ENCODE results near the gene PRAC1. TPM values are rescaled to one million over a fixed set of nuclear protein-coding genes. Genes with fewer than 3 reads are reported as not detected.

PRAC1 gene
- total and polyA plus RNA-seq, 12 donors: not detected

GRCh38 chr17:48676963-48677558 is 45.3 kb downstream of the PRAC1 start:
- 75 to 76% methylated on average over 6 of the region's 6 CpGs for WGBS, 2 donors
- H3K4me3 ChIP-seq: no peak overlapping the region
- intact Hi-C loops (cut with DNase I): loop anchor here (2.0 to 10.0 kb wide), 7 partner anchors 114 to 368 kb away; no protein-coding TSS in a partner anchor
- H3K27me3 ChIP-seq: peaks cover 4 to 97% (median 80%) of the 10 kb centered on the region in 7 donors
- no peaks in the 10 kb centered on the region for H3K36me3 ChIP-seq
- peaks cover 0 to 8% (median 6%) of the 10 kb centered on the region in 9 donors for H3K4me1 ChIP-seq
- no peaks in the 10 kb centered on the region for H3K9me3 ChIP-seq
- H3K27ac ChIP-seq: no peak overlapping the region
- no peak for DNase-seq
- no peak for ATAC-seq
- TF ChIP-seq CTCF (IDR thresholded peaks at IDR 0.05): no peak

GRCh38 chr17:48672340-48672739 is 50.0 kb downstream of the PRAC1 start:
- peaks cover 0 to 13% (median 5%) of the 10 kb centered on the region in 9 donors for H3K4me1 ChIP-seq
- intact Hi-C loops (cut with DNase I): loop anchor here (5.0 to 10.0 kb wide), 6 partner anchors 120 to 372 kb away; no protein-coding TSS in a partner anchor
- no peak overlapping the region for H3K27ac ChIP-seq
- no peaks in the 10 kb centered on the region for H3K9me3 ChIP-seq
- DNase-seq (no peak), ATAC-seq (no peak)
- H3K4me3 ChIP-seq: peak overlapping the region in 1 of 10 donors; percentile 42
- H3K27me3 ChIP-seq: peaks cover 0 to 92% (median 74%) of the 10 kb centered on the region in 7 donors
- 45 to 49% methylated on average over 2 of the region's 2 CpGs for WGBS, 2 donors
- no peak for TF ChIP-seq CTCF (IDR thresholded peaks at IDR 0.05)
- H3K36me3 ChIP-seq: no peaks in the 10 kb centered on the region

Small RNA genes within 50 kb of the gene (microRNA-seq; reads per million reads assigned to microRNA genes)
- gene MIR3185: 0 reads per million in 2 donors

Other genes with a start within 250 kb of the PRAC1 start
- not detected for gene HOXB1, start 191.5 kb downstream of the PRAC1 start, total RNA-seq
- not detected for gene HOXB1, start 191.5 kb downstream of the PRAC1 start, polyA plus RNA-seq
- 1 to 10 TPM in 8 of 10 donors, under 1 TPM in 2; 0.47 to 7.9 (median 2.0) TPM for gene HOXB2, start 177.4 kb downstream of the PRAC1 start, total RNA-seq
- gene HOXB2, start 177.4 kb downstream of the PRAC1 start, polyA plus RNA-seq: 1 to 10 TPM; 4.5 to 7.8 TPM
- 1 to 10 TPM in 1 of 10 donors, under 1 TPM in 8, not detected in 1; 0.14 to 1.6 (median 0.29) TPM for gene HOXB4, start 144.2 kb downstream of the PRAC1 start, total RNA-seq
- gene HOXB4, start 144.2 kb downstream of the PRAC1 start, polyA plus RNA-seq: 1 to 10 TPM in 1 of 2 donors, under 1 TPM in 1; 0.90 to 1.4 TPM
- 1 to 10 TPM in 5 of 10 donors, under 1 TPM in 5; 0.24 to 3.9 (median 0.97) TPM for gene HOXB3, start 132.3 kb downstream of the PRAC1 start, total RNA-seq
- 1 to 10 TPM; 1.3 to 5.9 TPM for gene HOXB3, start 132.3 kb downstream of the PRAC1 start, polyA plus RNA-seq
- gene HOXB5, start 128.7 kb downstream of the PRAC1 start, total RNA-seq: under 1 TPM in 1 of 10 donors, not detected in 9; 0.18 TPM
- under 1 TPM; 0.06 to 0.15 TPM for gene HOXB5, start 128.7 kb downstream of the PRAC1 start, polyA plus RNA-seq
- gene HOXB6, start 117.5 kb downstream of the PRAC1 start, total RNA-seq: 1 to 10 TPM in 1 of 10 donors, under 1 TPM in 7, not detected in 2; 0.14 to 1.2 (median 0.33) TPM
- gene HOXB6, start 117.5 kb downstream of the PRAC1 start, polyA plus RNA-seq: under 1 TPM; 0.88 to 0.96 TPM
- gene HOXB7, start 111.5 kb downstream of the PRAC1 start, total RNA-seq: under 1 TPM in 4 of 10 donors, not detected in 6; 0.25 to 0.62 (median 0.45) TPM
- gene HOXB7, start 111.5 kb downstream of the PRAC1 start, polyA plus RNA-seq: under 1 TPM; 0.13 to 0.29 TPM
- under 1 TPM in 1 of 10 donors, not detected in 9; 0.55 TPM for gene HOXB8, start 107.2 kb downstream of the PRAC1 start, total RNA-seq
- not detected for gene HOXB8, start 107.2 kb downstream of the PRAC1 start, polyA plus RNA-seq
- not detected for gene HOXB9, start 96.2 kb downstream of the PRAC1 start, total RNA-seq
- not detected for gene HOXB9, start 96.2 kb downstream of the PRAC1 start, polyA plus RNA-seq
- not detected for gene PRAC2, start 667 bp upstream of the PRAC1 start, total RNA-seq
- gene PRAC2, start 667 bp upstream of the PRAC1 start, polyA plus RNA-seq: not detected
- not detected for gene HOXB13, start 6.2 kb upstream of the PRAC1 start, total RNA-seq
- gene HOXB13, start 6.2 kb upstream of the PRAC1 start, polyA plus RNA-seq: not detected
- gene TTLL6, start 94.7 kb upstream of the PRAC1 start, total RNA-seq: under 1 TPM in 2 of 10 donors, not detected in 8; 0.08 to 0.33 TPM
- under 1 TPM; 0.06 to 0.73 TPM for gene TTLL6, start 94.7 kb upstream of the PRAC1 start, polyA plus RNA-seq
- gene CALCOCO2, start 108.5 kb upstream of the PRAC1 start, total RNA-seq: 100 to 1,000 TPM; 196 to 412 (median 275) TPM
- gene CALCOCO2, start 108.5 kb upstream of the PRAC1 start, polyA plus RNA-seq: 100 to 1,000 TPM in 1 of 2 donors, 10 to 100 TPM in 1; 79.7 to 164 TPM
- gene ATP5MC1, start 170.3 kb upstream of the PRAC1 start, total RNA-seq: 100 to 1,000 TPM; 299 to 556 (median 416) TPM
- gene ATP5MC1, start 170.3 kb upstream of the PRAC1 start, polyA plus RNA-seq: 100 to 1,000 TPM; 775 to 951 TPM
- 10 to 100 TPM; 31.4 to 47.5 (median 38.8) TPM for gene UBE2Z, start 185.9 kb upstream of the PRAC1 start, total RNA-seq
- gene UBE2Z, start 185.9 kb upstream of the PRAC1 start, polyA plus RNA-seq: 10 to 100 TPM; 15.5 to 36.2 TPM
- gene SNF8, start 222.3 kb upstream of the PRAC1 start, total RNA-seq: 100 to 1,000 TPM in 6 of 10 donors, 10 to 100 TPM in 4; 90.0 to 111 (median 104) TPM
- gene SNF8, start 222.3 kb upstream of the PRAC1 start, polyA plus RNA-seq: 100 to 1,000 TPM; 176 to 196 TPM
- gene GIP, start 246.1 kb upstream of the PRAC1 start, total RNA-seq: not detected
- not detected for gene GIP, start 246.1 kb upstream of the PRAC1 start, polyA plus RNA-seq